ENCODE results near the gene CD44. TPM values are rescaled to one million over a fixed set of nuclear protein-coding genes. Genes with fewer than 3 reads are reported as not detected.

Gene CD44
- total and polyA plus RNA-seq, 10 of the 15 experiments (the other 5 are each of a cell fraction or from before 2014, with no cell fraction given) = 57.1 to 293 (median 120) TPM

DNA sequence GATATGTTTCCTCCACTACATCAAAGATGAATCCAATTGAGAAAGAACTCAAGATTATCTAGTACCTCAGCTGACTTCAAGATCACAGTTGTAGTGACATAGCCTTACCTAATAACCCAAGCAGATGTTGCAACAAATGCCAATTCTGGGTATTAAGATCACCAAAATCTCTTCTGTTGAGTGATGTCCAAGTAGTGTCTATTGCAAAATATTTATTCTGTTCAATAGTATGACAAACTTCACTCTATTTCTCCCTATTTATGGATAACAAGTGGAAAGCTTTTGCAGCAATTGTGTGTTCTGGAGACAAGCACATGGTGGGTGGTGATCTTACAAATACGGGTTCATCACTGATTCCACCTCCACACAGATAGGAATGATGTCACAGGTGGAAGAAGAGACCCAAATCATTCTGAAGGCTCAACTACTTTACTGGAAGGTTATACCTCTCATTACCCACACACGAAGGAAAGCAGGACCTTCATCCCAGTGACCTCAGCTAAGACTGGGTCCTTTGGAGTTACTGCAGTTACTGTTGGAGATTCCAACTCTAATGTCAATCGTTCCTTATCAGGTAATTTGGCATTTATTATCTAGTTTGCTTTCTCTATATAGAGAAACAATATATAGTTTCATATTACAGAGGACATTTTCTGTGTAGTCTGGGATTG is 72.0 kb downstream of the CD44 start:
- Histone ChIP-seq H3K9ac (ENCODE audit: control insufficient read depth, insufficient read depth, low read length) (no peak overlapping the region), H3K4me2 (ENCODE audit: control insufficient read depth, insufficient read depth) (no peak overlapping the region), H3K9me3 (replicated peaks; ENCODE audit: control insufficient read depth, insufficient read depth, low read length) (peaks cover 3% of the 10 kb centered on the region; the same call in 1 of the 3 replicates), H3K79me2 (ENCODE audit: control insufficient read depth, insufficient read depth, low read length) (no peaks in the 10 kb centered on the region), H2AFZ (ENCODE audit: control insufficient read depth, low read depth, low read length) (no peak overlapping the region), H3K4me3 (no peak overlapping the region), H3K27ac (ENCODE audit: control insufficient read depth, insufficient read depth) (no peak overlapping the region), H3K36me3 (ENCODE audit: control insufficient read depth in 2 of 2, insufficient read depth in 2 of 2, low read length in 1 of 2) (peaks cover 0 to 3% of the 10 kb centered on the region in 2 experiments; a peak in 2 of 4 replicates), H3K4me1 (ENCODE audit: control insufficient read depth, insufficient read depth, low read length) (no peaks in the 10 kb centered on the region), H3K27me3 (replicated peaks in 1 of 2; ENCODE audit: control insufficient read depth in 2 of 2, insufficient read depth in 2 of 2, low read length in 1 of 2) (no peaks in the 10 kb centered on the region), H4K20me1 (ENCODE audit: control insufficient read depth, insufficient read depth) (no peaks in the 10 kb centered on the region)
- FAIRE-seq (no peak), DNase-seq (ENCODE audit: low read depth, low spot score) (no peak), ATAC-seq (no peak)
- ChIA-PET RAD21 (ENCODE audit: unreplicated experiment) (no interaction called here), CTCF (no interaction called here), SMC1A (ENCODE audit: uncharacterized antibody, unreplicated experiment) (no interaction called here), POLR2A (no interaction called here)
- intact Hi-C loops (cut with micrococcal nuclease; ENCODE audit: unreplicated experiment) (no loop called here), in situ Hi-C loops (cut with MboI) (no loop called here)
- TF ChIP-seq HDAC6 (IDR thresholded peaks at IDR 0.05; ENCODE audit: unreplicated experiment) = no peak
- TF ChIP-seq CHD1 (IDR thresholded peaks at IDR 0.05; ENCODE audit: low read depth, low read length) = no peak
- TF ChIP-seq ATF2 (IDR thresholded peaks at IDR 0.05; ENCODE audit: low read length) = no peak
- TF ChIP-seq STAT1 (conservative IDR thresholded peaks at IDR 0.05) = no peak
- no peak for TF ChIP-seq SMARCA5 (IDR thresholded peaks at IDR 0.05)
- no peak for TF ChIP-seq CBFB (IDR thresholded peaks at IDR 0.05; ENCODE audit: low read depth)
- no peak for TF ChIP-seq EP300 (IDR thresholded peaks at IDR 0.05; ENCODE audit: borderline replicate concordance in 1 of 2, control insufficient read depth in 1 of 2, low read depth in 2 of 2, low read length in 2 of 2)
- TF ChIP-seq USF2 (IDR thresholded peaks at IDR 0.05; ENCODE audit: borderline replicate concordance, low read depth, low read length) = no peak
- TF ChIP-seq NFYB (IDR thresholded peaks at IDR 0.05; ENCODE audit: insufficient read depth, low read depth, low read length) = no peak
- no TSS peak for BruUV-seq (replicated peaks)
- WGBS (ENCODE audit: insufficient coverage, insufficient replicate concordance, low lambda C conversion rate, missing lambda C conversion rate) = 65% methylated on average over 3 of the region's 3 CpGs

All from GM12878 (cell line).